ENCODE data around the gene UCN. TPM values are rescaled to one million over a fixed set of nuclear protein-coding genes. Genes with fewer than 3 reads are reported as not detected.

The UCN gene
- total and polyA plus RNA-seq, 4 donors: 0.34 to 2.0 (median 1.4) TPM

GRCh38 chr2:27298391-27299080 lies 9.7 kb downstream of the UCN start:
- no peaks in the 10 kb centered on the region for H3K27me3 ChIP-seq (ENCODE audit: control insufficient read depth in 3 of 3, insufficient read depth in 3 of 3, low read length in 2 of 3)
- H3K27ac ChIP-seq (ENCODE audit: low read depth in 1 of 2, low read length in 1 of 2): no peak overlapping the region
- no peak for TF ChIP-seq CTCF (IDR thresholded peaks at IDR 0.05; ENCODE audit: control extremely low read depth, extremely low read depth)
- DNase-seq: no peak
- no peaks in the 10 kb centered on the region for H3K36me3 ChIP-seq (ENCODE audit: control insufficient read depth in 4 of 4, insufficient read depth in 4 of 4, low read length in 4 of 4)
- no peak for ATAC-seq (ENCODE audit: insufficient read depth, low FRiP score)
- H3K9ac ChIP-seq (ENCODE audit: insufficient read depth in 1 of 2, low read length in 2 of 2): no peak overlapping the region
- H3K9me3 ChIP-seq (ENCODE audit: control insufficient read depth in 4 of 4, insufficient read depth in 3 of 4, low read length in 3 of 4): no peaks in the 10 kb centered on the region
- H3K4me1 ChIP-seq (ENCODE audit: control insufficient read depth in 5 of 5, insufficient read depth in 5 of 5, low read length in 5 of 5): peaks cover 0 to 2% (median 0%) of the 10 kb centered on the region in 5 donors
- WGBS, 2 donors: 77 to 92% methylated on average over 18 of the region's 18 CpGs
- H3K4me3 ChIP-seq: no peak overlapping the region

- no peak for TF ChIP-seq CTCF (IDR thresholded peaks at IDR 0.05; ENCODE audit: control extremely low read depth, extremely low read depth)
These were observed 11.1 kb downstream of the UCN start for GRCh38 chr2:27297195-27297594.

GRCh38 chr2:27296481-27296880 lies 11.8 kb downstream of the UCN start:
- no peak for TF ChIP-seq CTCF (IDR thresholded peaks at IDR 0.05; ENCODE audit: control extremely low read depth, extremely low read depth)
- 53 to 60% methylated on average over 4 of the region's 4 CpGs for WGBS, 2 donors
- Histone ChIP-seq H3K4me1 (ENCODE audit: control insufficient read depth in 5 of 5, insufficient read depth in 5 of 5, low read length in 5 of 5) (peaks cover 0 to 6% (median 0%) of the 10 kb centered on the region in 5 donors), H3K27ac (ENCODE audit: low read depth in 1 of 2, low read length in 1 of 2) (no peak overlapping the region), H3K9me3 (ENCODE audit: control insufficient read depth in 4 of 4, insufficient read depth in 3 of 4, low read length in 3 of 4) (no peaks in the 10 kb centered on the region), H3K36me3 (ENCODE audit: control insufficient read depth in 4 of 4, insufficient read depth in 4 of 4, low read length in 4 of 4) (no peaks in the 10 kb centered on the region), H3K27me3 (ENCODE audit: control insufficient read depth in 3 of 3, insufficient read depth in 3 of 3, low read length in 2 of 3) (peaks cover 0 to 8% (median 7%) of the 10 kb centered on the region in 3 donors), H3K9ac (ENCODE audit: insufficient read depth in 1 of 2, low read length in 2 of 2) (no peak overlapping the region), H3K4me3 (no peak overlapping the region)
- ATAC-seq (ENCODE audit: insufficient read depth, low FRiP score) (no peak), DNase-seq (no peak)

More at GRCh38 chr2:27297195-27297594, 11.1 kb downstream of the UCN start:
- Histone ChIP-seq H3K27ac (ENCODE audit: low read depth in 1 of 2, low read length in 1 of 2) (no peak overlapping the region), H3K9me3 (ENCODE audit: control insufficient read depth in 4 of 4, insufficient read depth in 3 of 4, low read length in 3 of 4) (no peaks in the 10 kb centered on the region), H3K4me3 (no peak overlapping the region), H3K4me1 (ENCODE audit: control insufficient read depth in 5 of 5, insufficient read depth in 5 of 5, low read length in 5 of 5) (peaks cover 0 to 6% (median 0%) of the 10 kb centered on the region in 5 donors), H3K9ac (ENCODE audit: insufficient read depth in 1 of 2, low read length in 2 of 2) (no peak overlapping the region), H3K36me3 (ENCODE audit: control insufficient read depth in 4 of 4, insufficient read depth in 4 of 4, low read length in 4 of 4) (no peaks in the 10 kb centered on the region), H3K27me3 (ENCODE audit: control insufficient read depth in 3 of 3, insufficient read depth in 3 of 3, low read length in 2 of 3) (peaks cover 0 to 3% (median 2%) of the 10 kb centered on the region in 3 donors)
- 92 to 94% methylated on average over 3 of the region's 3 CpGs for WGBS, 2 donors
- ATAC-seq (ENCODE audit: insufficient read depth, low FRiP score): no peak
- DNase-seq: no peak

Measured in lung (tissue), 12 donors.